ENCODE measurements around the gene RPS15. TPM values are rescaled to one million over a fixed set of nuclear protein-coding genes. Genes with fewer than 3 reads are reported as not detected.

The RPS15 gene
- polyA plus RNA-seq, 1 of the 3 experiments (the other 2 are of a cell fraction), result 3,749 TPM

DNA sequence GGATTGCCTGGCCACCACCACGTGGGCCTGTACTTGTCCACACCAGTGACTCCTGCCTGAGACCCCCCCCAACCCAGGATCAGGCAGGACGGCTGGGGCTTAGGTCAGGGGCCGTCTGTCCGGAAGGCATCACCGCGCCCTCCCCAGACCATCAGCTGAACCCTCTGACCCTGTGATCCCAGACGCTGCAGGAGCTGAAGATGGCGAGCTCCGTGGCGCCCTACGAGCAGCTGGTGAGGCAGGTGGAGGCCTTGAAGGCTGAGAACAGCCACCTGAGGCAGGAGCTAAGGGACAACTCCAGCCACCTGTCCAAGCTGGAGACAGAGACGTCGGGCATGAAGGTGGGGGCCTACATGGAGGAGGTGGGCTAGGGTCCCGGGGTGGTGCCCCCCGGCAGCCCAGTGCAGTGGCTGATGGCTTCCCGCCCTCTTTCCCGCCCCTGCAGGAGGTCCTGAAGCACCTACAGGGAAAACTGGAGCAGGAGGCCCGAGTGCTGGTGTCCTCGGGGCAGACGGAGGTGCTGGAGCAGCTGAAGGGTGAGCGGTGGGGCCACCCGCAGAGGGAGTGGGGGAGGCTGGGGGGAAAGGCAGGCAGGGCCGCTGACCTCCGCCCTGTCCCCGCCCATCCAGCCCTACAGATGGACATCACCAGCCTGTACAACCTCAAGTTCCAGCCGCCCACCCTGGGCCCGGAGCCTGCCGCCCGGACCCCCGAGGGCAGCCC, 14.8 kb downstream of the RPS15 start:
- ChIA-PET POLR2A (interaction anchor here (1.0 to 1.1 kb wide), 2 partner anchors 9 to 114 kb away, joined by 3 to 5 read pairs; no protein-coding TSS in a partner anchor), CTCF (interaction anchor here (1.4 to 3.5 kb wide), 4 partner anchors 8 to 187 kb away, joined by 5 to 16 read pairs (median 6); partner anchors contain the start of gene RPS15)
- H2AFZ ChIP-seq (ENCODE audit: low read depth), result no peak overlapping the region
- peaks cover 0 to 36% of the 10 kb centered on the region in 2 experiments; a peak in 1 of 4 replicates for H3K4me1 ChIP-seq (ENCODE audit: control insufficient read depth in 1 of 2, insufficient read depth in 2 of 2, low read depth in 1 of 2, low read length in 1 of 2)
- peak overlapping the region in 1 of 2 experiments; percentile 86; a peak in 1 of 4 replicates for H3K27ac ChIP-seq (ENCODE audit: low read depth in 2 of 2, low read length in 1 of 2)
- peaks cover 18% of the 10 kb centered on the region; the same call in 1 of the 2 replicates for H4K20me1 ChIP-seq (ENCODE audit: insufficient read depth)
- H3K79me2 ChIP-seq (ENCODE audit: insufficient read depth), result no peaks in the 10 kb centered on the region
- H3K9me3 ChIP-seq, result no peaks in the 10 kb centered on the region
- WGBS (ENCODE audit: low lambda C conversion rate), result 87% methylated on average over 9 of the region's 30 CpGs
- no peaks in the 10 kb centered on the region for H3K27me3 ChIP-seq (ENCODE audit: insufficient read depth)
- no peak overlapping the region for H3K9ac ChIP-seq
- H3K4me3 ChIP-seq (ENCODE audit: low read depth in 2 of 2, low read length in 1 of 2), result peak overlapping the region in 1 of 2 experiments; percentile 60; a peak in 1 of 4 replicates
- H3K4me2 ChIP-seq, result no peak overlapping the region
- no peaks in the 10 kb centered on the region for H3K9me2 ChIP-seq
- DNase-seq, result no peak
- TF ChIP-seq CTCF (IDR thresholded peaks at IDR 0.05) (no peak), FOXJ3 (CRISPR knock-in tag; IDR thresholded peaks at IDR 0.05) (no peak), YY1 (IDR thresholded peaks at IDR 0.05; ENCODE audit: low read depth) (no peak), GATA2 (CRISPR knock-in tag; IDR thresholded peaks at IDR 0.05) (no peak), MXI1 (IDR thresholded peaks at IDR 0.05; ENCODE audit: low read depth, low read length) (no peak)
- no peaks in the 10 kb centered on the region for H3K36me3 ChIP-seq (replicated peaks in 1 of 2; ENCODE audit: control insufficient read depth in 1 of 2, insufficient read depth in 2 of 2, low read length in 1 of 2)
- peaks cover 19% of the 10 kb centered on the region for H3F3A ChIP-seq (replicated peaks; ENCODE audit: insufficient read depth)

DNA sequence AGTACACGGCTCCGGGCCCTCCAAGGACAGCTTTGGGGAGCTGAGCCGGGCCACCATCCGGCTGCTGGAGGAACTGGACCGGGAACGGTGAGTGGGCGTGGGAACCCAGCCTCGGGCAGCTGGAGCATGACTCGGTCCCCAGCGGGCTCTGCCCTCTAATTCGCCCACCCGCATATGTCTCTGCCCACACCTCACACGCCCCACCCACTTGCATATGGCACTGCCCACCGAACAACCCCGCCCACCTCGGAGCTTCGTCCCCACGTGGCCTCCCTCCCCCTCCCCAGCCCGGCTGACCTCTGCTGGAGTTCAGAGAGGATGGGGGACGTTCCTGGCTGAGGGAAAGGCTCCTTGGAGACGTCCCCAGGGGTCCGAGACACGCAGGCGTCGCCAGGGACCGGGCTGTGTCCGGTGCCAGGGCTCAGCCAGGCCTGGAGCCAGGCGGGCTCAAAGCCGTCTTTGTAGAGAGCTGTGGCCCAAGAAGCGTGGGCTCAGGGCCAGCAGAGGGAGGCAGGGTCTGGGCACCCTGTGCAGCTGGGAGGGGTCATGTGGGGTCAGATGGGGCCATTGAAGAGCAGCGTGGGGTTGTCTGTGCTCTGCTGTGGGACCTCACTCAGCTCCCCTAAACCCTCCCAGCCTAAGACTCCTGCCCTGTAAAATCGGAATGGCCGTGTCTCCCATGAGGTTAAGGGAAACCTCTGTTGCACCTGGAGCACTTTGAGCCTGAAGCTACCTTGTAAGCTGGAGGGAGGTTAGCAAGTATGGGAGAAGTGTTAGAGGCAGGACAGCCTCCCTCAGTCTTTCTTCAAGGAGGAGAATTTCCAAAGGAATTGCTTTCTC, 15.5 kb downstream of the RPS15 start:
- Histone ChIP-seq H3K4me1 (ENCODE audit: control insufficient read depth in 1 of 2, insufficient read depth in 2 of 2, low read depth in 1 of 2, low read length in 1 of 2) (peaks cover 0 to 35% of the 10 kb centered on the region in 2 experiments; a peak in 1 of 4 replicates), H3K4me3 (ENCODE audit: low read depth in 2 of 2, low read length in 1 of 2) (no peak overlapping the region), H3K4me2 (no peak overlapping the region), H4K20me1 (ENCODE audit: insufficient read depth) (peaks cover 18% of the 10 kb centered on the region; the same call in 1 of the 2 replicates), H3K36me3 (replicated peaks in 1 of 2; ENCODE audit: control insufficient read depth in 1 of 2, insufficient read depth in 2 of 2, low read length in 1 of 2) (no peaks in the 10 kb centered on the region), H3K27me3 (ENCODE audit: insufficient read depth) (no peaks in the 10 kb centered on the region), H3K27ac (ENCODE audit: low read depth in 2 of 2, low read length in 1 of 2) (no peak overlapping the region; a peak in 1 of 4 replicates), H2AFZ (ENCODE audit: low read depth) (no peak overlapping the region), H3F3A (replicated peaks; ENCODE audit: insufficient read depth) (peaks cover 15% of the 10 kb centered on the region), H3K79me2 (ENCODE audit: insufficient read depth) (no peaks in the 10 kb centered on the region), H3K9ac (no peak overlapping the region), H3K9me2 (no peaks in the 10 kb centered on the region), H3K9me3 (no peaks in the 10 kb centered on the region)
- WGBS (ENCODE audit: low lambda C conversion rate), result 75% methylated on average over 26 of the region's 33 CpGs
- POLR2A ChIA-PET, result interaction anchor here (0.7 to 2.7 kb wide), 4 partner anchors 9 to 184 kb away, joined by 3 to 10 read pairs (median 4); partner anchors contain the start of gene CIRBP
- peak; percentile 75 for DNase-seq
- CTCF ChIA-PET, result interaction anchor here (0.7 to 3.5 kb wide), 4 partner anchors 9 to 49 kb away, joined by 3 to 16 read pairs (median 4); no protein-coding TSS in a partner anchor
- TF ChIP-seq MXI1 (IDR thresholded peaks at IDR 0.05; ENCODE audit: low read depth, low read length) (no peak), RAD21 (IDR thresholded peaks at IDR 0.05; ENCODE audit: low read length) (no peak), NFIC (IDR thresholded peaks at IDR 0.05; ENCODE audit: borderline replicate concordance) (no peak), MEF2A (IDR thresholded peaks at IDR 0.05; ENCODE audit: borderline replicate concordance, low read depth) (no peak), JUND (IDR thresholded peaks at IDR 0.05) (no peak), FOSL2 (IDR thresholded peaks at IDR 0.05; ENCODE audit: borderline replicate concordance, low read depth) (no peak), EZH2phosphoT487 (IDR thresholded peaks at IDR 0.05; ENCODE audit: borderline replicate concordance, low read depth) (no peak), POLR2AphosphoS5 (IDR thresholded peaks at IDR 0.05; ENCODE audit: low read depth, low read length) (no peak), USF1 (IDR thresholded peaks at IDR 0.05; ENCODE audit: borderline replicate concordance, low read depth) (no peak), TEAD4 (IDR thresholded peaks at IDR 0.05; ENCODE audit: borderline replicate concordance, insufficient read depth) (no peak), TCF12 (IDR thresholded peaks at IDR 0.05) (no peak), ZBTB33 (IDR thresholded peaks at IDR 0.05; ENCODE audit: borderline replicate concordance, low read depth) (no peak)
- TF ChIP-seq, protein P1, sequence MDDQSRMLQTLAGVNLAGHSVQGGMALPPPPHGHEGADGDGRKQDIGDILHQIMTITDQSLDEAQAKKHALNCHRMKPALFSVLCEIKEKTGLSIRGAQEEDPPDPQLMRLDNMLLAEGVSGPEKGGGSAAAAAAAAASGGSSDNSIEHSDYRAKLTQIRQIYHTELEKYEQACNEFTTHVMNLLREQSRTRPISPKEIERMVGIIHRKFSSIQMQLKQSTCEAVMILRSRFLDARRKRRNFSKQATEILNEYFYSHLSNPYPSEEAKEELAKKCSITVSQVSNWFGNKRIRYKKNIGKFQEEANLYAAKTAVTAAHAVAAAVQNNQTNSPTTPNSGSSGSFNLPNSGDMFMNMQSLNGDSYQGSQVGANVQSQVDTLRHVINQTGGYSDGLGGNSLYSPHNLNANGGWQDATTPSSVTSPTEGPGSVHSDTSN (IDR thresholded peaks at IDR 0.05), result no peak
- TF ChIP-seq, protein P2, sequence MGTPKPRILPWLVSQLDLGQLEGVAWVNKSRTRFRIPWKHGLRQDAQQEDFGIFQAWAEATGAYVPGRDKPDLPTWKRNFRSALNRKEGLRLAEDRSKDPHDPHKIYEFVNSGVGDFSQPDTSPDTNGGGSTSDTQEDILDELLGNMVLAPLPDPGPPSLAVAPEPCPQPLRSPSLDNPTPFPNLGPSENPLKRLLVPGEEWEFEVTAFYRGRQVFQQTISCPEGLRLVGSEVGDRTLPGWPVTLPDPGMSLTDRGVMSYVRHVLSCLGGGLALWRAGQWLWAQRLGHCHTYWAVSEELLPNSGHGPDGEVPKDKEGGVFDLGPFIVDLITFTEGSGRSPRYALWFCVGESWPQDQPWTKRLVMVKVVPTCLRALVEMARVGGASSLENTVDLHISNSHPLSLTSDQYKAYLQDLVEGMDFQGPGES (IDR thresholded peaks at IDR 0.05; ENCODE audit: low read depth, low read length), result no peak

All from SK-N-SH (cell line).